ENCODE measurements around the gene ANXA11.
A peak's percentile ranks its signal among the peaks of the same experiment; 100 is the strongest.

The ANXA11 gene

DNA sequence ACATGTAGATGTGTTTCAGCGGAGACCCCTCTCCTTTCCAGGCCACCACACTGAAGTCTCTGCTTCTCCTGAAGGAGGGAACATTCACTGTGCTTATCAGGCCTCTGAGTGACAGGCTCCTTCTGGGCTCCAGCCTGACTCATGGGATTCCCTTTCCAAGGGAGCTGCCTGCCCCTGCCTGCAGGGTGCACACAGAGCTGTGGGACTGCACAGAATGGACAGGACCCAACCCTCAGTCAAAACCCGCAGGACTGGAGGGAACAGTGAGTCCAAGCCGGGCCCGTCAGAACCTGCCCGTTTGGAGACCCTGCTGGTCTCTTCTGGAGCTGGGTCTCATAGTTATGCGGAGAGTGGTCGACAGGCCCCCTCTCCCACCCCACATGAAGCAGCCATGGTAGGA, 40.2 kb downstream of the ANXA11 start:
- DNase-seq, result peak in 1 of 2 experiments; percentile 9

GRCh38 chr10:80164596-80164995, 40.7 kb downstream of the ANXA11 start:
- no peak for DNase-seq

DNA sequence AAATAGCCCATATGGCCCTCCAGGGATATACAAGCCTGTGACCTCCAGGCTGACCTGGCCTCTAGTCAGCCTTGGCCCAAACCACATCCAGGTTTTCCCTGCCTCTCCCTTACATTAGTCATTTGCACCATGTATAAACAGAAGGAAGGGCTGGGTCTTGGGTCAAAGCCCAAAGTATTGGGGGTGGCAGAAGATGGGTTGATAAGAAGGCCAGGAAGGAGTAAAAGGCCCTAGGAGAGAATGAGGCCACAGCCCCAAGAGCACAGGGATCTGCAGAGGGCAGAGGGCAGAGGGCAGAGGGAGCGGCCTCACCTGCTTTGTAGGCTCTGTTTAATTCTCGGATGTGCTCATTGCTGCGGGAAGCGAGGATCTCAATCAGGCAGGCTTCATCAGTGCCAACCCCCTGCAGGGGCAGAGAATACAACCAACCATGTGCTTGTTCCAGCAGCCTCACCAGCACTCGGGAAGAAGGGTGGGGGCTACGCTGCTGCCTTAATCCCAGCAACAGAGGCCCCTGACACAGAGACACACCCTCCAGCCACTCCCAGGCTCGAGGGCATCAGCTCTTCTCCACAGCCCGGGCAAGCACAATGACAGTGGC, 41.5 kb downstream of the ANXA11 start:
- peak in 1 of 2 experiments; percentile 44 for DNase-seq

DNA sequence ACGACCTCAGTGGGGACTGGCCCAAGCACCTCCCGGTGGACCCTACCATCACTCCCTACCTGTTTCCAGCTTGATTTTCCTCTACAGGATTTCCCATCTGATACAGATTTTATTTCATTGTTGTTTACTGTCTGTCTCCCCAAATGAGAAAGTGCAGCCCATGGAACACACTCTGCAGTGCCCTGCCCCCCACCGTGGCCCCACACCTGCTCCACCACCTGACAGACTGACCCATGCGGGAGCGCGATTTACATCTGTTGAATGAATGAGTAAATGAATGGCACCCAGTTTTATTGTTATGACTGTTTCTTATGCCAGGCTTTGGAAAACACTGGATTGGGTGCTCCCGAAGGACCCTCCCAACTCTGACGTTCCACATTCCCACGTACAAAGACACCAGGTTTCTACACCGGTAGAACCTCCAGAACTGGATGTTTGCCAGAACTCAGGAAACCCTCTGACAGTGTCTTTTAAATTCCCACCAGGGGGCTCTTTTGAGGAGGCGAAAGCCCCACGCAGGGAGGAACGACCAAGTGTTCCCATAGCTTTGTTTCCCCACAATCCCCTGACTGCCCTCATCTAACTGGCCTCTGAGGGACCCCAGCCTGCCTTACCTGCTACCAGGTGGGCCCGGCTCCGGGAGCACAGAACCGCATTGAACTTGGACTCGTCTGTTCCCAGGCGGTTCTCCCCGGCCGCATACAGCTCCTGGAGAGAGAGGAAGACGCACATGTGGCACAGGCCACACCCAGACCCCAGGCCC, 43.8 kb downstream of the ANXA11 start:
- no peak for DNase-seq

GRCh38 chr10:80160361-80161320, 44.7 kb downstream of the ANXA11 start:
- no peak for DNase-seq

DNA sequence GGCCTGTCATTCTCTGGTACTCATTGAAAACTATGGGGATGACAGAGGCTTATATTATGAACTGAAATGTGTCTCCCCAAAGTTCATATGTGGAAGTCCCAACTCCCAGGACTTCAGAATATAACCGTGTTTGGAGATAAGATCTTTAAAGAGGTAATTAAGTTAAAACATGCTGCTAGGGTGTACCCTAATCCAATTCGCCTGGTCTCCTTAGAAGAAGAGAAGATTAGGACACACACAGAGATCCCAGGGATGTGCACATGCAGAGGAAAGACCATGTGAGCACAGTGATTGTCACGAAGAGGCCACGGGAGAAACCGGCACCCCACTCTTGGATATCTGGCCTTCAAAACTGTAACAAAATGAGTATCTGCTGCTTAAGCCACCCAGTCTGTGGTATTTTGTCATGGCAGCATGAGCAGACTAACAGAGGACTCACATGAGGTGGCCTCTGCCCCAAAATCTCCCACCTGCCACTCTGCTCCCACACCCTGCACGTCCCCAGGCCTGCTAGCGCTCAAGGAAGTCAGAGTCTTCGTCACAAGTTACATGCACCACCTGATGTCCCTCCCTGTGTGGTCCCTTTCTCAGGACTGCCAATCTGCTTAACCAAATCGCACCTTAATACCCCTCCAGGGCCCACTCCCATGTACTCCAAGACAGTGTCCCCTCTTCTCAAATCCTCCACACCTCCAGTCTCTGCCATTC, 46.0 kb downstream of the ANXA11 start:
- no peak for DNase-seq

DNA sequence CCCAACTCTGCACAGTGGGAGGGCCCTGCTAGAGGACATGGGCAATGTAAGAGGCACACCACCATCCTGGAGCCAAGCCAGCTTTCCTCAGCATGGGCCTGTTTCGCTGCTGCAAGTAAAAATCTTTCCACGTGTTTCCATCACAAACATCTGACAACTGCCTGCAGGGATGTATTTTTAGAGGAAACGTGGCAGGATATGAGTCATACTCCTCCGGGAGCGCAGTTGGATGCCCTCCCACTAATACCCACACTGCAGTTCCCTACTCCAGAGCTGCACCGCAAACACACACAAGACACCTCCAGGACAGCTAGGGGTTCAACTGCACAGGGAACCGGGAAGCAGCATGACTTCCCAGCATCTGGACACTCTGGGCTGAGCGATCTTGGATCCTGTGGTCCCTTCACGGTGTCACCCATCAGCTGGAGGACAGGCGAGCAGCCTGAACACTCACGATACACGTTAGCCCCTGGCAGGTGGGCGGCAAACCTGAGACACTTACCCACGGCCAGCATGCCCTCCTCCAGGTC, 46.7 kb downstream of the ANXA11 start:
- DNase-seq, result peak; percentile 56 to 92

- no peak for DNase-seq
Measured at GRCh38 chr10:80158126-80158525, 47.2 kb downstream of the ANXA11 start.

DNA sequence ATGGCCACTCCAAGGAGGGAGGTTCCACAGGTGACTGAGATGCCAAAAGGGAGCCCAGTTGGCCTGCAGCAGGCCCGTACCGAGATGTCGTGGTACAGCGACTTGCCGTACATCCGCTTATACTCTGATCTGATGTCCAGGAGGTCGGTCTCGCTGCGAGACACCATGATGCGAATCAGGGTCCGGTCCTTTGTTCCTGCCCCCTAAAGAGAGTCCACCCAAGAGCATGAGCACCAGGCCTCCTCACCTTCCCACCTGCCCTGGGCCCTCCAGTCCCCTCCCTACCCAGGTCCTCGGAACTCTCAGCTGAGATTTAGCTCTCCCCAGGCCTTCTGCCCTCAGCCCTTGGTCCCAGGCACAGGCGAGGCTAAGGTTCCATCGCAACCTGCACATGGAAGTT, 47.8 kb downstream of the ANXA11 start:
- DNase-seq, result no peak

DNA sequence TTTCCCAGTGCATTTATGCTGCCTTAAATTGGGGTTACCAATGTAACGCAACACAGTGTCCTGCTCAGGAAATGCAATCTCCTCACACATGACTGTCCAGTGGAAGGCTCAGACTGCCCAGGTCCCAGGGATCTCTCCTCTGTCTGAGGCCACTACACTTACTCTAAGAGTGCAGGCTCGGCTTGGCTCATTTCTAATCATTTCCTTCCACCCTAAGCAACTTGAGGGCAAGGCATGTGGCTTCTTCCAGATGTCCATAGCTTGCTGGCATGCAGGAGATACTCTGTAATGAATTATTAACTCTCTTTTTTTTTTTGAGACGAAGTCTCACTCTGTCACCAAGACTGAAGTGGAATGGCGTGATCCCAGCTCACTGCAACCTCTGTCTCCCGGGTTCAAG, 49.1 kb downstream of the ANXA11 start:
- DNase-seq, result no peak

DNA sequence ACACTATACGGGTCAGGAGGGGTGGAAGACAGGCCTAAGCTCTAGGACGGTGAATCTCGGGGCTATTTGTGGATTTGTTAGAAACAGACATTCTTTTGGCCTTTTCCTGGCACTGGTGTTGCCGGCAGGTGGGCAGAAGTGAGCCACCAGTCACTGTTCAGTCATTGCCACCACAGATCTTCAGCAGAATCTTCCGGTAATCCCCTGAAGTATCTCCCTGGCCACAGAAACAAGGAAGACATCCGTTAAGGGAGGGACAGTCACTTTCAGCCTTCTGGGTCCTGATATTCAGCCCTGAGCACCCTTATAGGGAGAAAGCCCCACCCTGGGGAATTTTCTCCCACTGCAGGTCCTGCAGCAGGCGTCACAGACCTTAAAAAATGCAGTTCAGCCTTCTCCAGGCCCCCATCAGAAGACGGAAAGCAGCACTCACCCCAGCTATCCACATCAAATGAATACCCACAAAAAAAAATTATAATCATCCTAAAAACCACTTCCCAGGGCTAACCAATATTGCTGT, 49.6 kb downstream of the ANXA11 start:
- DNase-seq, result no peak

- no peak for DNase-seq
Measured at GRCh38 chr10:80154978-80155695, 50.2 kb downstream of the ANXA11 start.

DNA sequence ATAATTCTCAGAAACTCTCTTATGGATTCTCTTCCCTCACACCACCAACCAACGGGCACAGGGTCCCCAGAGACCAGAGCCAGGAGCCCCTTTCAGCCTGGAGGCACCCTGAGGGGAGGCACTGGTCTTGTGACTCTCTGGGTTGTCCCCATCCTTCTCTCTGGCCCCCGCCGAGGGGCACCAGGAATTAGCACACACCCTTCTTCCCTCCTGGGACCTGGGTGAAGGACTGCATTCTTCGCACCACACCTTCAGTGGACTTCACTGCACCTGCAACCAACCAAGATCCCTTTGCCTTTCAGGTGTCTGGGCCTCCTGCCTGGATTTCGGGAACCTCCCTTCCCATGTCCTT, 50.7 kb downstream of the ANXA11 start:
- no peak for DNase-seq

DNA sequence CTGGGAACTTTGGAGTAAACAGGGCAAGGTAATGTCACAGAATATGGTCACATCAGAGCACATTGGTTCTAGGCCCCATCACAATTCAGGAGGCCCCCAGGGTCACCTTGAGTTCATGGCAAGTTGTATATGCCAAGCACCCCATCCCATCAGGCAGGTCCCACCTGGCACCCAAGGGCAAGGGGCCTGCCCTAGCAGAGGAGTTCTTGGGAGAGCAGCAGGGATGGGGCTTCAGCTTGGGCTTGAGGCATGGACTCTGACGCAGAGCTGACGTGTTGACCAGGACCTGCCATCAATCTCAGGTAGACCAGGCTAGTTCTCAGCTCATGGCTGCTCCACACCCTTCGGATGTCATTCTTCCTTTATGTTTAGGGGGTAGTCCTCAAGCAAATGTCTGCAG, 51.9 kb downstream of the ANXA11 start:
- no peak for DNase-seq

- no peak for DNase-seq
Measured at GRCh38 chr10:80152820-80153219, 52.5 kb downstream of the ANXA11 start.

- no peak for DNase-seq
Measured at GRCh38 chr10:80150172-80150571, 55.2 kb downstream of the ANXA11 start.

DNA sequence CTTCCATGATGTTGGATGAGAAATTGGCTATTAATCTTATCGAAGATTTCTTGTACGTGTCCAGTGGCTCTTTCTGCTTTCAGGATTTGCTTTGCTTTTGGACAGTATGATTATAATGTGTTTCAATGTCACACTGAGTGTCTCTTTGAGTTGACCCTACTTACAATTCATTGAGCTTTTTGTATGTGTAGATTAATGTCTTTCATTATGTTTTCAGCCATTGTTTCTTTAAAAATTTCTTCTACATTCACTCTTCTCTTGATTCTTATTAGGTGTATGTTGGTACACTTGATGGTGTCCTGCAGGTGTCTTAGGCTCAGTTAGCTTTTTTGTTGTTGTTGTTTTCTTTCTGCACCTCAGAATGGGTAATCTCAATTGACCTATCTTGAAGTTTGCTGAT, 56.2 kb downstream of the ANXA11 start:
- no peak for DNase-seq

DNA sequence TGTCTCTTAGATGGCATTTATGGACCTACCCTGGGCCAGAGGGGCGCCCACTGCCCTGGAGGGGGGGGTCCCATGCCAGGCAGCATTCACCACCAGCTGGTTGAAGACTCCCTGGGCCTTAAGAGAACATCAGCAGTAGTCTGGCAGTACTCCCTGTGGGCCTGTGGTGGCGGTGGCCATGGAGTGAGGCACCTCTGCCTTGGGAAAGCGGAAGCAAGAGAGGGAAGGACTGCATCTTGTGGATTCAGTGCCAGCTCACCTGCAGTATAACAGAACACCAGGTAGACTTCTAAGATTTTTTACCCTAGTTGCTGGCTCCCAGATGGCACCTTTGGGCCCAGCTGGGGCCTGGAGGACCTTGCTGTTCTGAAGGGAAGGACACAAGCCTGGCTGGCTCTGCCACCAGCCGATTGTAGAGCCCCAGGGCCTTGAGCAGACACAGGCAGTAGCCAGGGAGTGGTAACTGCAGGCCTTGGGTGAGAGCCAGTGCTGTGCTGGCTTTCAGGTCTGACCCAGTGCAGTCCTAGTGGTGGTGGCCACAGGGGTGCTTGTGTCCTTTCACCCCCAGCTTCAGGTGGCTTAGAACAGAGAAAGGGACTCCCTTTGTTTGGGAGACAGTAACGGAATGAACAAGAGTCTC, 57.1 kb downstream of the ANXA11 start:
- DNase-seq, result no peak

DNA sequence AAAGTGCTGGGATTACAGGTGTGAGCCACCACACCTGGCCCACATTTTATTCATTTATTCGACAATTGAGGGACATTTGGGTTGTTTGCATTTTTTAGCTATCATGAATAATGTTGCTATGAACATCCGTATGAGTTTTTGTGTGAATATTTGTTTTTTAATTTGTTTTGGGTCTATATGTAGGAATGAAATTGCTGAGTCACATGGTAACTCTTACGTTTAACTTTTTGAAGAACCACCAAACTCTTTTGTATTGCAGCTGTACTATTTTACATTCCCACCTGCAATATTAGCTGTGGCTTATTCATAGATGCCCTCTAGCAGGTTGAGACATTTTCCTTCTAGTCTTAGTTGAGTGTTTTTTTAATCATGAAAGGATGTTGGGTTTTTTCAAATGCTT, 58.4 kb downstream of the ANXA11 start:
- no peak for DNase-seq

DNA sequence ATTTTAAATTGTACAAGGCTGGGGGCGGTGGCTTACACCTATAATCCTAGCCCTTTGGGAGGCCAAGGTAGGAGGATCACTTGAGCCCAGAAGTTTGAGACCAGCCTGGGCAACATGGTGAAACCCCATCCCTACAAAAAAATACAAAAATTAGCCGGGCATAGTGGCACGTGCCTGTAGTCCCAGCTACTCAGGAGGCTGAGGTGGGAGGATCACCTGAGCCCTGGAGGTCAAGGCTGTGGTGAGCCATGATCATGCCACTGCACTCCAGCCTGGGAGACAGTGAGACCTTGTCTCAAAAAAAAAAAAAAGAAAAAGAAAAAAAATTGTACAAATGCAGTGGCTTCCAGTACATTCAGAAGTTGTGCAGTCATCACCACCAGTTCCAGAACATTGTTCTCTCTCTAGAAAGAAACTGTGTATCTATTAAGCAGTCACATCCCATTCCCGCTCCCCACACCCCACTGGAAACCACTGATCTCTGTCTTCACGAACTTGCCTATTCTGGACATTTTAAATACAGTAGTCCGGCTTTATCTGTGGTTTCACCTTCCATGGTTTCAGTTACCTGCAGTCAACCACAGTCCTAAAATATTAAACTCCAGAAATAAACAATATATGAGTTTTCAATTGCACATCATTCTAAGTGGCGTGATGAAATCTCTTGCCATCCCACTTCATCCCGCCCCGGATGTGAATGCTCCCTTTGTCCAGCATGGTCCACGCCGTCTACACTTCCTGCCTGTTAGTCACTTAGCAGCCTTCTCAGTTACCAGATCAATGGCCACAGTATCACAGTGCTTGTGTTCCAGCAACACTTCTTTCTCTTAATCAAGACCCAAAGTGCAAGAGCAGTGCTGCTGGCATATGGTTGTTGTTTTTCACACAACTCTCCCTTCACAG, 59.7 kb downstream of the ANXA11 start:
- DNase-seq, result peak in 1 of 2 experiments; percentile 24
